HG02981 (cell line): ENCODE data around the gene IGFALS.

Experiments
- ATAC-seq: cut with Tn5 transposase; IDR thresholded peaks from one replicate; pipeline ENCODE4 v1.9.1; 2021; ENCODE audit warnings: mild to moderate bottlenecking, moderate library complexity; ENCODE audit not compliant: unreplicated experiment

The IGFALS gene

GRCh38 chr16:1767116-1767994, 26.1 kb downstream of the IGFALS start:
- ATAC-seq = no peak

GRCh38 chr16:1766701-1767100, 26.8 kb downstream of the IGFALS start:
- ATAC-seq = no peak

- ATAC-seq = no peak
Observed at GRCh38 chr16:1766231-1766630, 27.3 kb downstream of the IGFALS start.

GRCh38 chr16:1765826-1766225, 27.7 kb downstream of the IGFALS start:
- no peak for ATAC-seq

- ATAC-seq = no peak
Observed at GRCh38 chr16:1764971-1765370, 28.5 kb downstream of the IGFALS start.

GRCh38 chr16:1763521-1764511, 29.7 kb downstream of the IGFALS start:
- ATAC-seq = no peak

GRCh38 chr16:1762879-1763520, 30.5 kb downstream of the IGFALS start:
- no peak for ATAC-seq

GRCh38 chr16:1762196-1762878, 31.2 kb downstream of the IGFALS start:
- no peak for ATAC-seq

GRCh38 chr16:1761751-1762150, 31.8 kb downstream of the IGFALS start:
- no peak for ATAC-seq

- no peak for ATAC-seq
Observed at GRCh38 chr16:1760911-1761310, 32.6 kb downstream of the IGFALS start.

GRCh38 chr16:1759511-1759910, 34.0 kb downstream of the IGFALS start:
- ATAC-seq = no peak

- ATAC-seq = no peak
Observed at GRCh38 chr16:1758923-1759322, 34.6 kb downstream of the IGFALS start.

- no peak for ATAC-seq
Observed at GRCh38 chr16:1757714-1758461, 35.6 kb downstream of the IGFALS start.

GRCh38 chr16:1754204-1754603, 39.3 kb downstream of the IGFALS start:
- no peak for ATAC-seq

- no peak for ATAC-seq
Observed at GRCh38 chr16:1752853-1753252, 40.7 kb downstream of the IGFALS start.

GRCh38 chr16:1751946-1752345, 41.6 kb downstream of the IGFALS start:
- ATAC-seq = no peak

GRCh38 chr16:1749152-1750117, 44.1 kb downstream of the IGFALS start:
- ATAC-seq = no peak

GRCh38 chr16:1747934-1748333, 45.6 kb downstream of the IGFALS start:
- ATAC-seq = no peak
